ENCODE data around the gene KIF26A.

GRCh38 chr14:104227806-104228205, 89.4 kb downstream of the KIF26A start:
- TF ChIP-seq, protein P1, sequence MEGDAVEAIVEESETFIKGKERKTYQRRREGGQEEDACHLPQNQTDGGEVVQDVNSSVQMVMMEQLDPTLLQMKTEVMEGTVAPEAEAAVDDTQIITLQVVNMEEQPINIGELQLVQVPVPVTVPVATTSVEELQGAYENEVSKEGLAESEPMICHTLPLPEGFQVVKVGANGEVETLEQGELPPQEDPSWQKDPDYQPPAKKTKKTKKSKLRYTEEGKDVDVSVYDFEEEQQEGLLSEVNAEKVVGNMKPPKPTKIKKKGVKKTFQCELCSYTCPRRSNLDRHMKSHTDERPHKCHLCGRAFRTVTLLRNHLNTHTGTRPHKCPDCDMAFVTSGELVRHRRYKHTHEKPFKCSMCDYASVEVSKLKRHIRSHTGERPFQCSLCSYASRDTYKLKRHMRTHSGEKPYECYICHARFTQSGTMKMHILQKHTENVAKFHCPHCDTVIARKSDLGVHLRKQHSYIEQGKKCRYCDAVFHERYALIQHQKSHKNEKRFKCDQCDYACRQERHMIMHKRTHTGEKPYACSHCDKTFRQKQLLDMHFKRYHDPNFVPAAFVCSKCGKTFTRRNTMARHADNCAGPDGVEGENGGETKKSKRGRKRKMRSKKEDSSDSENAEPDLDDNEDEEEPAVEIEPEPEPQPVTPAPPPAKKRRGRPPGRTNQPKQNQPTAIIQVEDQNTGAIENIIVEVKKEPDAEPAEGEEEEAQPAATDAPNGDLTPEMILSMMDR (IDR thresholded peaks at IDR 0.05; ENCODE audit: poor library complexity) = no peak
- TF ChIP-seq EZH2phosphoT487 (IDR thresholded peaks at IDR 0.05; ENCODE audit: low read depth, severe bottlenecking, unreplicated experiment) = no peak

Measured in hepatocyte (in vitro differentiated cells).